Measurements from ENCODE around the gene RIN3. TPM values are rescaled to one million over a fixed set of nuclear protein-coding genes. Genes with fewer than 3 reads are reported as not detected.
A peak's percentile ranks its signal among the peaks of the same experiment; 100 is the strongest.

The RIN3 gene
- total RNA-seq, 2 experiments from 2014 or later, result 52.6 to 56.8 TPM

DNA sequence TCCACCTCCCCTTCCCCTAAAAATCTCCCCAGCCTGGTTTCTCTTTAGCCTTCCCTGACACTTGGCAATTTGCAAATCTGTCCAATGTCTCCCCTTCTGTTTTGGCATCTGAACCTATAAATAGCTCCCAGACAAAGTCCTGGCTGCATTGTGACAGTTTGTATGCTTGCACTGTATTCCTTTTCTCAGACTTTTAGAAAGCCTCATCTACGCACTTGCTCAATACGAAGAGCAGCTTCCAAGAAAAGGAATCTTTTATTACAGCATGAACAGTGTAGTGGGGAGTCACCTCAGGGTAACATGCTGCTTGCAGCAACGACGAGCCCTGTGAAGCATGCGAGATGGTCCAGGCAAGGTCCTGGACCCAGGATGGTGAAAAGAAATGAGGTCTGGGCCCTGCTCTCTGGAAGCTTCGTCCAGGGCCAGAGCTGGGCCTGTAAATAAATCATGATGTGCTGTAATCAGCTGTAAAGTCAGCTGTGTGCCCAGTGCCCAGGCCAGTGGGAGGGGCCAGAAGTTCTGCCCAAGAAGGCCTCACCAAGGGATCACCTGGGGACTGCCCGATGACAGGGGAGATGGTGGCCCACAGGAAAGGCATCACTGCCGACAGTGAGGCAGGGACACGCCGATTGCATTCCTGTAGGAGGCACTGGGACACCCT lies 88.3 kb downstream of the RIN3 start:
- peaks cover 2% of the 10 kb centered on the region for H3K9me3 Mint-ChIP-seq
- no peak overlapping the region for H3K4me3 Mint-ChIP-seq
- POLR2A ChIA-PET, result interaction anchor here (0.6 kb wide), 1 partner anchor 566 kb away, joined by 4 read pairs; no protein-coding TSS in a partner anchor
- peak overlapping the region; percentile 50 for H3K27ac Mint-ChIP-seq
- no peaks in the 10 kb centered on the region for H3K36me3 Mint-ChIP-seq (ENCODE audit: low read depth)
- CTCF ChIA-PET, result interaction anchor here (1.3 kb wide), 1 partner anchor 16 kb away, joined by 7 read pairs; no protein-coding TSS in a partner anchor
- no peak for DNase-seq
- peaks cover 3% of the 10 kb centered on the region for H3K27me3 Mint-ChIP-seq
- H3K4me1 Mint-ChIP-seq, result peaks cover 33% of the 10 kb centered on the region

DNA sequence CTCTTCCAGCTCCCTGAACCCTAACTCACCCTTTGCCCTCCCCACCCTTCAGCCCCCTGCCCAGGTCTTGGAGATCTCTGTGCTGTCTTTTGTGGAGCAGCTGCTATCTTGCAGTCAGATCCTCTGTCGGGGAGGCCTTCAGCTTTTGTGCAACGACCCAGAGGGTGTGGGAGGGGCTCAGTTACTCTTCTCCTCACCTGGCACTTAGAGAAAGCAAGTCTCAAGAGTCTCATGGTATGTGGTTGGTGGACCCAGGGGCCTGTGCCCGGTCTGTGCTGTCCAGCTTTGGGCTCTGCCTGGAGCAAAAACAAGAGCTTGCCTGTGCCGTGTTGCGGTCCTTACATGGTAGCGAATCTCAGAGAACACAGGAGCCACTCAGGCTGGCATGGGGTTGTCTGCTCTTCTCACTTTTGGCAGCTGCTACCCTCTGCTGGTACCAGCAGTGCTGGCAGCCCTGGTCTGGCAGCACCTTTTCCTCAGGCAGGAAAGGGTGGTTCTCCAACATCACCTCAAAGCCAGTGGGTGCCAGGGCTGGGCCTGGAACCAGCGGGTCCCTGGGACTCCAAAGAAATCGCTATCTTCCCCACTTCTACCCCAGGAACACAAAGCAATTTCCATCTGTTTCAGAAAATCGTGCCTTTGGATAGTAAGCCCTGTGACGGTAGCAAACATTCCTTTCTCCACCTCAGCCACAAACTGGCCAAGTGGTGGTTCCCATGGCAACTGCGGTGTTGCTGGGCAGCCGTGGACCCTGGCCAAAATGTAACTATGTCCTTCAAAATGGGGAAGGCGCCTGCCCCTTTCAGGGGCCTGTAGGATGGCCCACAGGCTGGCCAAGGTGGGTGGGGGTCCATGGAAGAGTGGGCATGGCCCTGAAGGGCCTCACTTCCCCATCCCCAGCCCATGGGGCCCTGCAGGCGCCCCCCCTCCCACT lies 90.0 kb downstream of the RIN3 start:
- peaks cover 33% of the 10 kb centered on the region for H3K4me1 Mint-ChIP-seq
- peak; percentile 72 for DNase-seq
- peaks cover 3% of the 10 kb centered on the region for H3K27me3 Mint-ChIP-seq
- ChIA-PET CTCF (interaction anchor here (0.7 to 1.3 kb wide), 5 partner anchors 10 to 169 kb away, joined by 3 to 8 read pairs (median 6); no protein-coding TSS in a partner anchor), POLR2A (no interaction called here)
- H3K4me3 Mint-ChIP-seq, result no peak overlapping the region
- peak overlapping the region; percentile 76 for H3K27ac Mint-ChIP-seq
- no peaks in the 10 kb centered on the region for H3K36me3 Mint-ChIP-seq (ENCODE audit: low read depth)
- H3K9me3 Mint-ChIP-seq, result peaks cover 2% of the 10 kb centered on the region

- DNase-seq, result no peak
- peaks cover 35% of the 10 kb centered on the region for H3K4me1 Mint-ChIP-seq
- H3K27me3 Mint-ChIP-seq, result no peaks in the 10 kb centered on the region
- ChIA-PET CTCF (no interaction called here), POLR2A (interaction anchor here (0.6 kb wide), 1 partner anchor 10 kb away, joined by 3 read pairs; no protein-coding TSS in a partner anchor)
- no peaks in the 10 kb centered on the region for H3K36me3 Mint-ChIP-seq (ENCODE audit: low read depth)
- peaks cover 2% of the 10 kb centered on the region for H3K9me3 Mint-ChIP-seq
- no peak overlapping the region for H3K4me3 Mint-ChIP-seq
- H3K27ac Mint-ChIP-seq, result no peak overlapping the region
Observed at GRCh38 chr14:92605274-92605940, 91.8 kb downstream of the RIN3 start.

GRCh38 chr14:92607251-92607650 lies 93.7 kb downstream of the RIN3 start:
- no peak overlapping the region for H3K4me3 Mint-ChIP-seq
- POLR2A ChIA-PET, result no interaction called here
- DNase-seq, result no peak
- H3K9me3 Mint-ChIP-seq, result peaks cover 10% of the 10 kb centered on the region
- CTCF ChIA-PET, result no interaction called here
- no peak overlapping the region for H3K27ac Mint-ChIP-seq
- no peaks in the 10 kb centered on the region for H3K27me3 Mint-ChIP-seq
- peaks cover 38% of the 10 kb centered on the region for H3K4me1 Mint-ChIP-seq
- peaks cover 12% of the 10 kb centered on the region for H3K36me3 Mint-ChIP-seq (ENCODE audit: low read depth)

- Mint-ChIP-seq H3K9me3 (peaks cover 10% of the 10 kb centered on the region), H3K36me3 (ENCODE audit: low read depth) (peaks cover 16% of the 10 kb centered on the region), H3K4me3 (no peak overlapping the region), H3K4me1 (peaks cover 42% of the 10 kb centered on the region), H3K27ac (no peak overlapping the region), H3K27me3 (no peaks in the 10 kb centered on the region)
- CTCF ChIA-PET, result no interaction called here
- POLR2A ChIA-PET, result no interaction called here
- DNase-seq, result no peak
Observed at GRCh38 chr14:92607702-92608429, 94.3 kb downstream of the RIN3 start.

DNA sequence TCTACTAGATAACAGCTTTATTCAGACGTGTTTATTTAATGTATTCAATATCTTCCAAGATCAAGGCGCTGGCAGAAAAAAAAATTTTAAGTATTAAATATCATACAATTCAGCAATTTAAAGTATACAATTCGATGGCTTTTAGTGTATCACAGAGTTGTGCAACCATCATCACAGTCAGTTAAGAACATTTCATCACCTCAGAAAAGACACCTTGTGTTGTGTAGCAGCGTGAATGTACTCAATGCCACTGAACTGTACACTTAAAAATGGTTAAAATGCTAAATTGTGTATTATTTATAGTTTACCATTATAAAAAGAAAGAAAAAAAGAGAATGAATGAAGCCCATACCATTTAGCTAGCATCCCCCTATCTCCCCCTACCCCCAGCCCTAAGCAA lies 96.4 kb downstream of the RIN3 start:
- peaks cover 19% of the 10 kb centered on the region for H3K36me3 Mint-ChIP-seq (ENCODE audit: low read depth)
- H3K4me3 Mint-ChIP-seq, result no peak overlapping the region
- CTCF ChIA-PET, result no interaction called here
- H3K9me3 Mint-ChIP-seq, result peaks cover 10% of the 10 kb centered on the region
- H3K27ac Mint-ChIP-seq, result no peak overlapping the region
- H3K27me3 Mint-ChIP-seq, result no peaks in the 10 kb centered on the region
- POLR2A ChIA-PET, result no interaction called here
- peaks cover 48% of the 10 kb centered on the region for H3K4me1 Mint-ChIP-seq
- no peak for DNase-seq

DNA sequence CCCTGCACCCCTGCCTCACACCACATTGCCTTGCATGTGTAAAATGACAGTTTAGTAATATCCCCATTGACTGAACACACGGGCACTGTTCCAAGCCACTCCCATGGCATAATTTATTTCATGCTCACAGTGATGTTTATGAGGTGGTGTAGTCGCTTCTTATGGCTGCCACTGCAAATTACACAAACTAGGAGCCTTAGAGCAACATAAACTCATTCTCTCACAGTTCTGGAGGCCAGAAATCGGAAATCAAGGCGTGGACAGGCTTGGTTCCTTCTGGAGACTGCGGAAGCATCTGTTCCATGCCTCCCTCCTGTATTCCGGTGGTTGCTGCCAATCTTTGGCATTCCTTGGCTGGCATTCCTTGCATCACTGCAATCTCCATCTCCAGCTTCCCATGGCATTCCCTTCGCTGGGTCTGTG lies 97.3 kb downstream of the RIN3 start:
- no peaks in the 10 kb centered on the region for H3K27me3 Mint-ChIP-seq
- POLR2A ChIA-PET, result no interaction called here

DNA sequence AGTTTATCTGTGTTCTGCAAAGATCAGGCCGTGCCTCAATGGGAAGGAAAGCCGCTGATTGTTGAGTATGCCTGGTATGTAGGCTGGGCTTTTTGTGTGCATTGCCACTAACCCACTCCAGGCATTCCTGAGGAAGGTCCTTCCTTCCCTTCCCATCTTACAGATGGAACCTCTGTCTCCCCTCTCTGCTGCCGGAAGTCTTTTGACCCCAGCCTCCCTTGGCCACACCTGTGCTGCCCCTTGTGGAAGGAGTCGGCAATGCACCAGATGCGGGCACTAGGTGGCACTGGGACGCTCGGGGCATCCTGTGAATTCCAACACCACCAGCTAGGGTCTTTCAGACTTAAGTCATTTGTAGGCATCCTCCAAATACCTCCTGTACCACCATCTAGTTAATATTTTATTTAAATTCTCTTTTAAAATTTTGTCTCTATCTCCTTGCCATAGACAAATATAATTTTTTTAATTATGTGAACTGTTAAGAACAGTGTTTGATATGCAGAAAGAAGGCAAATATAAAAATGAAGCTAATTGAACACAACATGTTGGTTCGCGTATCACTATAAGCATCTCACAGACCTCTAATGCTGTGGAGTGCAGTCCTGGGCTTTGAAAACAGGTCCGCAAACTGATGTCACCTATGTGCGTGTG lies 99.6 kb downstream of the RIN3 start:
- Mint-ChIP-seq H3K9me3 (peaks cover 12% of the 10 kb centered on the region), H3K27me3 (no peaks in the 10 kb centered on the region), H3K4me3 (no peak overlapping the region), H3K27ac (peak overlapping the region; percentile 58), H3K4me1 (peaks cover 72% of the 10 kb centered on the region), H3K36me3 (ENCODE audit: low read depth) (peaks cover 36% of the 10 kb centered on the region)
- DNase-seq, result peak; percentile 57
- ChIA-PET CTCF (interaction anchor here (0.5 to 2.1 kb wide), 5 partner anchors 10 to 506 kb away, joined by 3 to 6 read pairs (median 3); partner anchors contain the start of gene ATXN3), POLR2A (no interaction called here)

More for the DNA sequence above, 97.3 kb downstream of the RIN3 start:
- no peak for DNase-seq
- no peak overlapping the region for H3K4me3 Mint-ChIP-seq
- H3K4me1 Mint-ChIP-seq, result peaks cover 57% of the 10 kb centered on the region
- peaks cover 24% of the 10 kb centered on the region for H3K36me3 Mint-ChIP-seq (ENCODE audit: low read depth)
- peaks cover 12% of the 10 kb centered on the region for H3K9me3 Mint-ChIP-seq
- CTCF ChIA-PET, result no interaction called here
- H3K27ac Mint-ChIP-seq, result no peak overlapping the region

GRCh38 chr14:92613681-92614260 lies 100.2 kb downstream of the RIN3 start:
- no peak overlapping the region for H3K4me3 Mint-ChIP-seq
- H3K4me1 Mint-ChIP-seq, result peaks cover 72% of the 10 kb centered on the region
- DNase-seq, result no peak
- H3K27me3 Mint-ChIP-seq, result no peaks in the 10 kb centered on the region
- CTCF ChIA-PET, result interaction anchor here (0.5 to 2.1 kb wide), 5 partner anchors 10 to 507 kb away, joined by 3 to 6 read pairs (median 3); partner anchors contain the start of gene ATXN3
- POLR2A ChIA-PET, result no interaction called here
- peaks cover 12% of the 10 kb centered on the region for H3K9me3 Mint-ChIP-seq
- H3K27ac Mint-ChIP-seq, result peak overlapping the region; percentile 58
- peaks cover 36% of the 10 kb centered on the region for H3K36me3 Mint-ChIP-seq (ENCODE audit: low read depth)

- peak overlapping the region; percentile 94 for H3K27ac Mint-ChIP-seq
- peaks cover 12% of the 10 kb centered on the region for H3K9me3 Mint-ChIP-seq
- POLR2A ChIA-PET, result interaction anchor here (0.6 kb wide), 1 partner anchor 9 kb away, joined by 3 read pairs; no protein-coding TSS in a partner anchor
- peak; percentile 89 for DNase-seq
- CTCF ChIA-PET, result interaction anchor here (1.0 to 1.2 kb wide), 2 partner anchors 9 to 18 kb away, joined by 3 to 4 read pairs; no protein-coding TSS in a partner anchor
- H3K4me3 Mint-ChIP-seq, result peak overlapping the region; percentile 46
- no peaks in the 10 kb centered on the region for H3K27me3 Mint-ChIP-seq
- peaks cover 43% of the 10 kb centered on the region for H3K36me3 Mint-ChIP-seq (ENCODE audit: low read depth)
- H3K4me1 Mint-ChIP-seq, result peaks cover 58% of the 10 kb centered on the region
Observed at GRCh38 chr14:92615451-92615850, 101.9 kb downstream of the RIN3 start.

GRCh38 chr14:92616178-92616577 lies 102.6 kb downstream of the RIN3 start:
- H3K36me3 Mint-ChIP-seq (ENCODE audit: low read depth), result peaks cover 43% of the 10 kb centered on the region
- H3K27me3 Mint-ChIP-seq, result no peaks in the 10 kb centered on the region
- ChIA-PET POLR2A (interaction anchor here (0.6 kb wide), 1 partner anchor 10 kb away, joined by 3 read pairs; no protein-coding TSS in a partner anchor), CTCF (interaction anchor here (1.0 to 1.2 kb wide), 2 partner anchors 8 to 19 kb away, joined by 3 to 4 read pairs; no protein-coding TSS in a partner anchor)
- H3K4me3 Mint-ChIP-seq, result peak overlapping the region; percentile 46
- H3K9me3 Mint-ChIP-seq, result peaks cover 12% of the 10 kb centered on the region
- H3K4me1 Mint-ChIP-seq, result peaks cover 55% of the 10 kb centered on the region
- peak overlapping the region; percentile 94 for H3K27ac Mint-ChIP-seq
- no peak for DNase-seq

All from activated CD4-positive, alpha-beta T cell treated with anti-CD3 and anti-CD28 coated beads, Interleukin-2, amount 10 ng/mL, durations not matched to agents 7 days and 5 days (primary cell).